IPS-NIHi7 (cell line): ENCODE data around the gene SLC35F5.
"Not testable (repeated sequence)": the region's sequence is repeated elsewhere in the genome, so short reads cannot be mapped to it uniquely, and the experiment has no call there.

Experiments
- DNase-seq: peaks from one replicate; pipeline ENCODE4 v3.0.0; 2012; ENCODE audit warnings: mixed read lengths; ENCODE audit errors: extremely low spot score

SLC35F5 gene

GRCh38 chr2:113755835-113756354 lies 547 bp downstream of the SLC35F5 start:
- peak; percentile 45 for DNase-seq

GRCh38 chr2:113755035-113755834 lies 1.2 kb downstream of the SLC35F5 start:
- no peak for DNase-seq

- no peak for DNase-seq
Measured at GRCh38 chr2:113754160-113754559, 2.3 kb downstream of the SLC35F5 start.

- DNase-seq = no peak
Measured at GRCh38 chr2:113750385-113750784, 6.1 kb downstream of the SLC35F5 start.

- DNase-seq = no peak
Measured at GRCh38 chr2:113741091-113741490, 15.4 kb downstream of the SLC35F5 start.

GRCh38 chr2:113739849-113740248 lies 16.6 kb downstream of the SLC35F5 start:
- no peak for DNase-seq

- DNase-seq = no peak
Measured at GRCh38 chr2:113734185-113734584, 22.3 kb downstream of the SLC35F5 start.

GRCh38 chr2:113724010-113724409 lies 32.4 kb downstream of the SLC35F5 start:
- DNase-seq = no peak

- DNase-seq = no peak
Measured at GRCh38 chr2:113723411-113723810, 33.0 kb downstream of the SLC35F5 start.

GRCh38 chr2:113720167-113720566 lies 36.3 kb downstream of the SLC35F5 start:
- DNase-seq = no peak

GRCh38 chr2:113716291-113716690 lies 40.2 kb downstream of the SLC35F5 start:
- no peak for DNase-seq

GRCh38 chr2:113712941-113713340 lies 43.5 kb downstream of the SLC35F5 start:
- no peak for DNase-seq

GRCh38 chr2:113711851-113712250 lies 44.6 kb downstream of the SLC35F5 start:
- no peak for DNase-seq

GRCh38 chr2:113709022-113709421 lies 47.4 kb downstream of the SLC35F5 start:
- DNase-seq = no peak

GRCh38 chr2:113707106-113707505 lies 49.3 kb downstream of the SLC35F5 start:
- DNase-seq = no peak

- no peak for DNase-seq
Measured at GRCh38 chr2:113705982-113706523, 50.4 kb downstream of the SLC35F5 start.

- not testable (repeated sequence) for DNase-seq
Measured at GRCh38 chr2:113704300-113704993, 52.0 kb downstream of the SLC35F5 start.

- DNase-seq = no peak
Measured at GRCh38 chr2:113703386-113704299, 52.8 kb downstream of the SLC35F5 start.

- DNase-seq = peak; percentile 70
Measured at GRCh38 chr2:113700186-113700841, 56.1 kb downstream of the SLC35F5 start.

GRCh38 chr2:113698892-113699447 lies 57.5 kb downstream of the SLC35F5 start:
- DNase-seq = no peak

- not testable (repeated sequence) for DNase-seq
Measured at GRCh38 chr2:113698251-113698650, 58.2 kb downstream of the SLC35F5 start.
